IPS-NIHi7 (cell line): ENCODE results near the gene KDM4C.

Experiments used
- DNase-seq: peaks from one replicate; pipeline ENCODE4 v3.0.0; 2012; ENCODE audit warnings: mixed read lengths; ENCODE audit errors: extremely low spot score

Gene KDM4C

GRCh38 chr9:7097785-7098752, 340.3 kb downstream of the KDM4C start:
- no peak for DNase-seq

GRCh38 chr9:7103367-7103766, 345.6 kb downstream of the KDM4C start:
- no peak for DNase-seq

GRCh38 chr9:7103771-7104170, 346.0 kb downstream of the KDM4C start:
- no peak for DNase-seq

GRCh38 chr9:7104625-7105024, 346.9 kb downstream of the KDM4C start:
- no peak for DNase-seq

GRCh38 chr9:7105095-7105494, 347.3 kb downstream of the KDM4C start:
- no peak for DNase-seq

- no peak for DNase-seq
Observed at GRCh38 chr9:7108936-7109335, 351.2 kb downstream of the KDM4C start.

- no peak for DNase-seq
Observed at GRCh38 chr9:7111413-7111812, 353.6 kb downstream of the KDM4C start.

- no peak for DNase-seq
Observed at GRCh38 chr9:7115606-7116005, 357.8 kb downstream of the KDM4C start.

GRCh38 chr9:7117676-7118561, 360.1 kb downstream of the KDM4C start:
- DNase-seq: no peak

GRCh38 chr9:7118633-7119032, 360.9 kb downstream of the KDM4C start:
- DNase-seq: peak; percentile 35

- no peak for DNase-seq
Observed at GRCh38 chr9:7119612-7120011, 361.8 kb downstream of the KDM4C start.

- DNase-seq: no peak
Observed at GRCh38 chr9:7121055-7121454, 363.3 kb downstream of the KDM4C start.

GRCh38 chr9:7121664-7122063, 363.9 kb downstream of the KDM4C start:
- DNase-seq: no peak

GRCh38 chr9:7123743-7124142, 366.0 kb downstream of the KDM4C start:
- DNase-seq: no peak

GRCh38 chr9:7125231-7125630, 367.5 kb downstream of the KDM4C start:
- no peak for DNase-seq

GRCh38 chr9:7129391-7129790, 371.6 kb downstream of the KDM4C start:
- peak; percentile 28 for DNase-seq

- no peak for DNase-seq
Observed at GRCh38 chr9:7130266-7130820, 372.6 kb downstream of the KDM4C start.

- DNase-seq: no peak
Observed at GRCh38 chr9:7132605-7133004, 374.8 kb downstream of the KDM4C start.

- DNase-seq: no peak
Observed at GRCh38 chr9:7135735-7136134, 378.0 kb downstream of the KDM4C start.

- DNase-seq: no peak
Observed at GRCh38 chr9:7137040-7137439, 379.3 kb downstream of the KDM4C start.

- DNase-seq: no peak
Observed at GRCh38 chr9:7137571-7137970, 379.8 kb downstream of the KDM4C start.

- DNase-seq: no peak
Observed at GRCh38 chr9:7139886-7140285, 382.1 kb downstream of the KDM4C start.
